ENCODE measurements around the gene GUCY2C.

The GUCY2C gene

DNA sequence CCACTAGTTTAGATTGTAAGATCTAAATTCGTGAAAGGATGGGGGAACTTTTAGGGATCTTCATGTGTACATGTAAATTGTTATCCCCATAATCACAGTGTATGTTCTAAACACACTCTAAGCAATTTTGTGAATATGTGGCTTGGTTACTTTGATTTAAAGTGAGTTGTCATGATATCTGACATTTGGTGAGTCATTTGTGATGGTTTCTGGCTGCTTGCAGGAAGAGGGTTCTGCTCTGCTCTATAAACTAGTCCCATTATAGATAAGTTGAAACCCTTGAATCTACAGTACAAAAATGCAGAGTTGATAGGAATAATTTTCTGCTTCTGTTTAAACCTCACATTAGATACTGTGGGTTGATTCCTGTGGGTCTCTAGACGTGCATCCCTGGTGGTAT, 14.8 kb downstream of the GUCY2C start:
- DNase-seq (ENCODE audit: low read depth), result no peak

DNA sequence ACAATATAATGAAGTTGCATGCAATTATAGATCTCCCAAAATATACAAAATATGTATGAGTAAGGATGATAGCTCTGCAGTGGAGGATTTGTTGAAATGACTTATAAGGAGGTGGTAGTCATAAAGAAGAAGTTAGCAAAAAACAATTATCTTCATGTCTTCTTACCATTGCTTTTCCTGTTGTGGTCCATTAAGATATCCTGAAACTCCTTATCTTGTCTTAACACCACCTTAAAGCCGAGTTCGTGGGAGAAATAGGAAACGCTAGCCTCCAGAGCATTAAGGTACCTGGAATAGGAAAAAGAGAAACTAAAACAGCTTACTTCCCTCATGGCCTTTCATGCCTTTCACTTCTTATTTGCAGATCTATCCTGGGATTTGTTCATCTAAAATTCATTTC, 15.2 kb downstream of the GUCY2C start:
- no peak for DNase-seq (ENCODE audit: low read depth)

DNA sequence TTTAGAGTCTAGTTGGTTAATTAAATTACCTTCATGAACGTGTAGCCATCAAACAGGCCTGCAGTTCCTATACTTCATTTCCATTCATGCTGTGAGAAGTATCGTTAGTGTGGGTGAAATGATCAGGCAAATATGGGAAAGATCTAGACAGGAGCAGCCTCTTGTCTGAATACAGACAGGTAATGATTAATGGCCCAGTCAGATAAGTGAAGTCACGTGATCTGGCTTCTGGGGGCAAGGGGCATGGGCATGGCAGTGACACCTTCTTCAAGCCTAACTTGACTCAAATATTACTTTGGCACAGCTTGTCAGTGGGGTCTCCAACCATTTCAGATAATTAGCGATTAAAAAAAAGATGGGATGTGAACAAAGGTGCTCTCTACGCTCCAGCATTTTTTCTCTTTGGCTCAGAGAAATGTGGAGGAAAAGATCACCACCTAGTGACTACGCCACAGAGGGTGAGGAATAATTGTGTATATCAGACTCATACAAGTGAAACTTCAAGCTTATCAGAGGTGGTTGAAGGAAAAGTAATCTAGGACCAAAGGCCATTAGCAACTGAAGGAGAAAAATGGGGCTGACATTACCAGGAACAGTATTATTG, 17.8 kb downstream of the GUCY2C start:
- DNase-seq (ENCODE audit: low read depth), result no peak

DNA sequence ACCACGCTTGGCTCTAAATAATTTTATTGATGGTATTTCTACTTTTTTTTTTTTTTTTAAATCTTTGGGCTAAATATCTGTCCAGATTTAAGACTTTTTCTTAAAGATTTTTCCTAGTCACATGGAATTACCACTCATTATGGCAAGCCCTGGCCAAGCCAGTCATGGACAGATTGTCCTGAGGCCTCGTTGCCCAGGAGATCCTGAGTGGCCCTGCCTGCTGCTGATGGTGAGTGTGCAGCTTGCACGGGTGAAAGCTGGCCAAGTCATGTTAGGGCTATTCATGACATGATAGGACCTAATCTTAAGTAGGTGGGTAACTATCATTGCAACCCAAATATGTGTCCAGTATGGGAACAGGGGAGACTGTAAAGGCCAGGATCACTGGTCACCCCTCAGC, 27.8 kb downstream of the GUCY2C start:
- DNase-seq (ENCODE audit: low read depth), result no peak

DNA sequence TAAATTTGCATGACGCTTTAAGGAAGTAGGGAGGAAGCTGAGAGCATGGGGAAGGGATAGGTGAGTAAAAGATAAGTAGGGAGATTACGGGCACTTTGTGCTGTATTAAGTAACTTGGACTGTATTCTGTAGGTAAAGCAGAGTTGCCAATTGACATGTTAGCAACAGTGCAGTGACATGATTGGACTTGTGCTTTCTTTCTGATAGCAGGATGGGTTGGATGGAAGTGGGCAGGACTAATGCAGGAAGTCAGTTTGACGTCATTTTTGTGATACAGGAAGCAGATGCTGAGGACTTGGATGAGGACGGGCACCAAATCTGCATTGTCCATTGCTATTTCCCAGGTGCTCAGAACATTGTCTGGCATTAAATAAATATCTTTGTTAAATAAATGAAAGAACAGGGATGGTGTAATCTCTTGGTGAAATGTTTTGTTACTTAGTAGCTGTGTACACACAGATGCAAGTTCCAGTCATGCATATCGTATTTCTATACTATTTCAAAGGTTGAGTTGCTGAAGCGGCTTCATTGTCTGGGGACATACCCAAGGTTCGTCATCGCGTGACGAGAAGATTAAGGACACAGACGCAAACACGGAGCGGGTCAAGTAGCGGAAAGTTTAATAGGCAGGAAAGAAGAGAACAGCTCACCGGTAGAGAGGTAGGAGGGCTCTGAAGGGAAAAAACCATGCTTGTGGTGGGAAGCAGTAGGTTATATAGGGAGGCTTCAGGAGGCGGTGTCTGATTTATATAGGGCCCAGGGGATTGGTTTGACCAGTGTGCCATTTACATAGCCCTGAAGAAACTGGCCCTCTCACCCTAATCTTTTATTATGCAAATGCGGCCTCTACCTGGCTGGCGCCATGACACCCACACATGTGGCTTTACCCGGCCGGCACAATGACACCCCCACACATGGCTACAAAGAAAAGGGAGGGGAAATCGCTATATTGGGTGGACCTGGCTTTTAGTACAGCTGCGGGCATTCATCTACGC, 30.7 kb downstream of the GUCY2C start:
- no peak for DNase-seq (ENCODE audit: low read depth)

DNA sequence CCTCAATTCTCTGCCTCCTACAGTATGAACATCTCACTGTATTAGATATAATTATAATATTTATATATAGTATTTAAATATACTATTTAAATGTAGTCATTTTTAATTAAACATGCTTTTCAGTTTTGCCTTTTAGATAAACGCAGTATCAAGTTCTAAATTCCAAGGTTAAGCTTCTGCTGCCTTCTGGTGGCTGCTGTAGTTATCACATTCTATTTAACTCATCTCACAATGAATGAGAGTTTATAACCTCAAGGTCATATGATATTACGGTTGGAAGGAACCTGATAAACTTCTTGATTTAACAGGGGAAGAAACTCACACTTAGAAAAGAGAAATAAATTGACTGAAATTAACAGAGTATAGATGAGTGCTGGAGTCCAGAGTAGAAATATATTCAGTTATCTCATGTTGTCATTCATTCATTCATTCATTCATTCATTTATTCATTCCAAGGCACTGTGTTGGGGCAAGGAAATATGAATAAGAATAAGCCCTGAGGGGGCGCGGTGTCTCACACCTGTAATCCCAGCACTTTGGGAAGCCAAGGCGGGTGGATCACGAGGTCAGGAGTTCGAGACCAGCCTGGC, 31.9 kb downstream of the GUCY2C start:
- DNase-seq (ENCODE audit: low read depth), result no peak

DNA sequence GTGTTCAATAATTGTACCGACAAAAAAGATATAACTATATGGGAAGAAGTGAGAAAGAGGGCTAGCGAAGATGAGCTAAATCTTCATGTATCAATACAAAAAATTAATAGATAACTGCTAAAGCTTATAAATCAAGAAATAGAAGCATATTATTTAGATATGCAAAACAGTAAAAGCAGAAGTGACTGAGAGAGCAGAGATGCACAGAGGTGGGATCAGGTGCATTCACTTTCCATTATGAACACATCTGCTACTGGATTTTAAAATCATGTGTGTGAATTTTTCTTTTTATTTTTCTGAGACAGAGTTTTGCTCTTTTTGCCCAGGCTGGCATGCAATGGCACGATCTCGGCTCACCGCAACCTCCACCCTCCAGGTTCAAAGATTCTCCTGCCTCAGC, 33.4 kb downstream of the GUCY2C start:
- DNase-seq (ENCODE audit: low read depth), result no peak

DNA sequence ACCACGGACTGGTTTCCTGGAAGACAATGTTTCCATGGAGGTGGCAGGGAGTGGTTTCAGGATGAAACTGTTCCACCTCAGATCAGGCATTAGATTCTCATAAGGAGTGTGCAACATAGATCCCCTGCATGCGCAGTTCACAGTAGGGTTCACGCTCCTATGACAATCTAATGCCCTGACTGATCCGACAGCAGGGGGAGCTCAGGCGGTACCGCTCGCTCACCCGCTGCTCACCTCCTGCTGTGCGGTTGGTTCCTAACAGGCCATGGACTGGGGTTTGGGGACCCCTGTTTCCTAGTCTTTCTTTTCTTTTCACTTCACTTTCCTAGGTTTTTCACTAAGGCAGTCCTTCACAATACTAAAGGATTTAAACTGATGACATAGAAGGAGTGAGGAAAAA, 39.6 kb downstream of the GUCY2C start:
- no peak for DNase-seq (ENCODE audit: low read depth)

DNA sequence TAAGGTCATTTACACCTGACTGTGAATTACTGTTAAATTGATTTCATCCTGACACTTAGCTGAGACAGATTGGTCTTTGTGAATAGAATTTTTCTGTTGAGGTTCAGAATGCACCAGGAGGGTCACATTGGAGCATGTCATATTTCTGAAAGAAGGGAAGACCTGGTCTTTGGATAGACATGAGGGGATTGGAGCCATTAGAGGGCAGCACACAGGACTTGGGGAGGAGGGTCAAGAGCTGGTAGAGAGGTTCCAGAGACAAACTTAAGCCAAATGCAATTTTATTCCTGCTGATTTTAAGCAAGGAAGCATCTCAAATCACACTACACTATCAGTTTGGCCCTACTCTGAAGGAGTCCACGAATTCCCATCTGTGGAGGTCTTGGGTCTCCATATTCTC, 41.1 kb downstream of the GUCY2C start:
- no peak for DNase-seq (ENCODE audit: low read depth)

DNA sequence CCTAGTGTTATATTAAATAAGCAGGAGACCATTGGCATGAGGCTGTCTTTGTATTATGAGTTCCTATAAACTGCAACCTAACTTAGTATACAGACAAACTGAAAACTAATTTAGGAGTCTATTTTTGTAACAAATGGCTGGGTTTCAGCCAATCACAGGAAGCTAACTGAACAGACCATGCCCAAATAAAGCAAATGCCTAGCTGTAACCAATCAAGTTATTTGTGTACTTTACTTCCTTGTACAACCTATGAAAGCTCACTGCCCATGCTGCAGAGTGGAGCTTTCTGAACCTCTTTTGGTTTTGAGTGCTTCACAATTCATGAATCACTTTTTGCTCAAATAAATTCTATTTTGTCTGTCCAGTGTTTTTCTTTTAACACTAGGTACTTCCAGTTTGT, 41.6 kb downstream of the GUCY2C start:
- no peak for DNase-seq (ENCODE audit: low read depth)

DNA sequence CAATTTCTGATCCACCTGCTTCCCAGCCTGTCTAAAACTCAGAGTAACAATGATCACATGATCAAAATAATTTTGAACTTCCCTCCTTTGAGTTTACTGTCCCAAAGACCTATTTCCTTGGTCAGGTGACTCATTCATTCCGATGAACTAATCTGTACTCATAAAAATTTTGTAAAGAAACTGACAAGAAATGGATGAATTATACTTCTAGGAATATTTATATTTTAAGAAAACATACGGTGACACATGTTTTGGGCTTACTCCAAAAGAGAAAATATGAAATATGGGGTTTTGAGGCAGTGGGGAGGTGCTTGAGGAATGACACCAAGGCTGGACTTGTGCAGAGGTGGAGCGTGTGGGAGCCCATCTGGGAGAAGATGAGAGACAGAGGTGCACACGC, 42.0 kb downstream of the GUCY2C start:
- DNase-seq (ENCODE audit: low read depth), result no peak

DNA sequence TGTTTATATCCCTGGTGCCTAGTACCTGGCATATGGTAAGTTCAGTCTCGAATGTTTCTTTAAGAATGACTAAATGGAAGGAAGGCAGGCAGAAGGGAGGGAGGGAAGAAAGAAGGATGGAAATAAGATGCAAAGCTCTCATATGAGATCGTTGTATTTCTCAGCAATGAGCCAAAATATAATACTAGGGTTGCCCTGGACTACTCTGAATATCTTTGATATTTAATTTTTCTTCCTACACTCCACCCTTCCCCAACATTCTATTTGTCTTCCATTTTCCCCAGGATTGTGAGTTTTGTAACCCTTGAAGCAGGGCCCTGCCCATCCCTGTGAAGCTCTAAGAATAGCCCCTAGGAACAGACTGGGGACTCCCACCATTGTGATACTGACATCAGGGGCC, 43.9 kb downstream of the GUCY2C start:
- no peak for DNase-seq (ENCODE audit: low read depth)

DNA sequence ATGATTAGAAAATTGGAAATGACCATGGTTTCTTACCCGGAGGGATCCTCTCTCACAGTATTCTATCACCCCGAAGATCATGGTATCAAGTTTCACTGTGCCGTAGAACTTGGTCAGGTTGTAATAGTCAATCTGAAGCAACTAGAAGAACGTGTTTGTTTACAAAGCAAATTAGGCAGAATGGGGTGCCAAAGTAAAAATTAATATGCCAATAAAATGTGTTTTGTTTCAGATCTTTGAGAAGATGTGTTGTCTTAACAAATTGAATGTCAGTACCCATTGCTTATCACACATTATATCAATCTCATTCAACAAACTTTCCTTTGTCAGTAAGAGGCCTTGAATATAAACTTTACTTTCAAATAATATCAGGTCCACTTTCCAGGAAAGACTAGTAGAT, 45.0 kb downstream of the GUCY2C start:
- DNase-seq (ENCODE audit: low read depth), result no peak

DNA sequence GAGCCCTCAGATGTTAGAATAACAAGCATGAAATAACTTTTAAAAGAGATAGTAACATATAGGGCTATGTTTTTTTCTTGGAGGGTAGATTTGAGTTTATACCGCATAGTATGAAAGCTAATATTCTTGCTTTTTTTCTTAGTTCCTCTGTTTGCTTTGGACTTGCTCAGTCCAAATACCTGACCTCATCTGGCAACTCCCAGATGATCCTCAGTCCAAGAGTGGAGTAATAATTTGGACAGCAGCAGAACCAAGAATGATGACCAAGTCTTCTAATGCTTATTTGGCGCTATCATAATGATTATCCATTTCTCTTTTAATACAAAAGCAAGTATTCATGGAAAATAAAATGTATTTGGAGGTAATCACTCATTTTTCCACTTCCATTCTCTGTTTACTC, 45.6 kb downstream of the GUCY2C start:
- DNase-seq (ENCODE audit: low read depth), result no peak

DNA sequence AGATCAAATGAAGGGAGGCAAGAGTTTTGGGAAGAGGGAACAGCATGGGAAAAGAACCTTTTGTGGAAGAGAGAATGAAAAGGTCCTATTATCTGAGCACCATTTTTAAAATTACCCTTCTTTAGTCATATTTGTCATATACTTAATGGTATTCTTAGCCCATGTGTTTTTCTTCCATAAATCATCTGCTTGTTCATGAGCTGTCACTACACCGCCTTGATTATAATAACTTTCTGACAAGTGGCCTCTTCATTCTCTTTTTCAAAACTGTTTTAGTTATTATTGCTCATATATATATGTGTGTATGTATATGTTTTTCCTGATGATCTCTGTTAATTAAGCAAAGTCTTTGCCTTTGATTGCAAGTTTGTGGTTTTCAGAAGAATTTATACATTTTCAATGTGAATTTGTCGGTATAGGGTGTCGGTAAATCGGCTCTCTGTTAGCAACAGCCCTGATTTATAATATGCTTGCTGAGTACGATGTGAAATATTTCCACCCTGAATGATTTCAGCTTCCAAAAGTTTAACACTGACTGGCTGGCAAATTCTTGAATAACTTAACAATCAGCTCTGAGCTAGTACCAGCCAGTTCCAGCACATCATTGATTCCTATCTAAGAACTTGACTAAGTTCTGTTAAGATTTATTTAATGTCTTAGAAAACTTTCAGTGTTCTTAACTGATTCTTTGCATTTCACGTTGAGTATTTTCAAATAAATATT, 49.2 kb downstream of the GUCY2C start:
- no peak for DNase-seq (ENCODE audit: low read depth)

DNA sequence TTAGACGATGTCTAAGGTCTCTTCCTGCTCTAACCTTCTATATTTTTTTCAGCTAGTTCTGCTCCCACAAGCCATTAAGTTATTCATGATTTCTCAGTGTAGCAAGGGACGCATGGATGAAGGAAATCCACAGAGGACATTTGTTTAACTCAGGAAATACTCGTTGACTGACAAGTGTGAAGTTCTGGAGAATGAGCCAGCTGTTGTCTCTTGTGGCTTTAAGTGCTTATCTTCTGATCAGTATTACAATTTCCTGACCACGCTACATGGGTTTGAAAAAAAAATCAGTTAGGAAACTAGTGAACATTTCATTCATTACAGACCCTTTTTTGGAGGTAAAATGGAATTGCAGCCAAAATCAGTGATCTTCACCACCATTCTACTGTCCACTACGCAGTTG, 53.1 kb downstream of the GUCY2C start:
- no peak for DNase-seq (ENCODE audit: low read depth)

DNA sequence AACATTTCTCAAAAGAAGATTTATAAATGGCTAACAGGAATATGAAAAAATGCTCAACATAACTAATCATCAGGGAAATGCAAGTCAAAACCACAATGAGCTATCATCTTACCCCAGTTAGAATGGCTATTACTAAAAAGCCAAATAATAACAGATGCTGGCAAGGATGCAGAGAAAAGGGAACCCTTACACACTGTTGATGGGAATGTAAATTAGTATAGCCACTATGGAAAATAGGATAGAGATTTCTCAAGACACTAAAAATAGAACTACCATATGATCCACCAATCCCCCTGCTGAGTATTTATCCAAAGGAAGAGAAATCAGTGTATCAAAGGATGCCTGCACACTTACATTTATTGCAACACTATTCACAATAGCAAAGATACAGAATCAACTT, 58.3 kb downstream of the GUCY2C start:
- DNase-seq (ENCODE audit: low read depth), result no peak

DNA sequence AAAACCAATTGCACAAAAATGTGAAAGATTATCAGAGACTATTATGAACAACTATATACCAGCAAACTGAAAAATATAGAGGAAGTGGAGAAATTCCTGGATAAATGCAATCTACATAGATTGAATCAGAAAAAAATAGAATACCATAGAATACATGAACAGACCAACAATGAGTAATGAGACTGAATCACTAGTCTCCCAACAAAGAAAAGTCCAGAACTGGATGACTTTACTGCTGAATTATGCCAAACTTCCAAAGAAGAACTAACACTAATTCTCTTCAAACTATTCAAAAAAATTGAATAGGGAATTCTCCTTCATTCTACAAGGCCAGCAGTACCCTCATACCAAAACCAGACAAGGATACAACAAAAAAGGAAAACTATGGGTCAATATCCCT, 60.6 kb downstream of the GUCY2C start:
- no peak for DNase-seq (ENCODE audit: low read depth)

DNA sequence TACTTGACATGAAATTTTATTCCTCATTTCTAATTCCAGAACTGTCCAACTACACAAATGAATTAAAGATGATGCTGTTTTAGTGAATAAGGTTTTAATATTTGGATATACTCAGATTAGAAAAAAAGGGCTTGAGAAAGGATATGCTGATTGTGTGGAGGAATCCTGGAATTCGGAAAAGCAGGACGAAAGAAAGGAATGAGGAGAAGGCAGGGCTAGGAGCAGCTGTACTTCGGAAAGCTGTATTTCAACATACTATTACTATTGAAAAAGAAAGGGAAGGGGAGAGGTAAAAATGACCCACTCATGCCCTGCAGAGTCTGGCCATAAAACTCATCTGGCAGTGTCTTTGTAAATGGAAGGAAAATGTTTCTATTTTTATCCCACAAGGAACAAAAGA, 65.6 kb downstream of the GUCY2C start:
- DNase-seq (ENCODE audit: low read depth), result no peak

DNA sequence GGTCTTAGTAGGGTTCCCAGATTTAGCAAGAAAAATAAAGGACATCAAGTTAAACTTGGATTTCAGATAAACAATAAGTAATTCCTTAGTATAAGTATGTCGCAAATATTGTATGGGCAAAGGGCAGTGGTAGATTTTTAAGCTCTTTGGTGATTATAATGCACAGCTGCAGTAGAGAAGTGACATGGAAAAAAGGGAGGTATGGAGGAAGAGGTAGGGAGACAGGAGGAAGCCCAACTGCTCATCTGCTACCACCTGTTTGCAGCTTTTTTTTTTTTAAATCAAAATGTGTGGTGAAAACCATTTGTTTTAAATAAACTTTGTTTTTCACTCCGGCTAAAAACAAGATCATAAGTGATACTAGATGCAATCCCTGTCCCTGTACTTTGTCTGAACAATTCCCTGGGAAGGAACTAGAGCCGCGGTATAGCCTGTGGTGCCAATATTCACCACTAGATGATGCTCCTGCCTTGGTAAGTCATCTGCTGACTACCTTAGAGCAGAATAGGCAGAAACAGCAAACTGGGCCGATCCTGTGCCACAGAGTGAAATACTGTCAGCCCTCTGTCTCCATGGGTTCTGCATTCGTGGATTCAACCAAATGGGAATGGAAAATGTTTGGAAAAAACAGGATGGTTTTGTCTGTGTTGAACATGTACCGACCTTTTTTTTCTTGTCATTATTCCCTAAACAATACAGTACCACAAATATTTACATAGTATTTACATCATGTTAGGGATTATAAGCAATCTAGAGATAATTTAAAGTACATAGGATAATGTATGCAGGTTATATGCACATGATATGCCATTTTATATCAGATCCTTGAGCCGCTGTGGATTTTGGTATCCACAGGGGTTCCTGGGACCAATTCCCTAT, 66.3 kb downstream of the GUCY2C start:
- DNase-seq (ENCODE audit: low read depth), result peak; percentile 30

DNA sequence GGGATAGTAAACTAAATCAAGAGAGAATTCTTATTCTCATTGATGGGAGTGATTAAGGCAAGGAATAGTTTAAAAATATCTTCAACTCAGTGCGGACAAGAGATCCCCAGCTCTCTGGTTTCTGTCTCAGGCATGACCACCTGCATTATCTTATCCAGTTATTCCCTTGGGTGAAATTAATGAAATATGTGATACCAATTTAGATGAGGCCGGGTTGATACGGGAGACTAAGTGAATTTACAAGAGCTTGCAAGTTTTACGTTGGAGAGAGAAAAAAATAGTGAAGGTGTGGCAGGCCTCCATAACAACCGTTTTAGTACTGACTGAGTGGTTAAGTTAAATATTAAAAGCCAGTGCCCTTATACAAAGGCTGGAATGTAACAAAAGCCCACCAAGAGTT, 67.6 kb downstream of the GUCY2C start:
- DNase-seq (ENCODE audit: low read depth), result no peak

DNA sequence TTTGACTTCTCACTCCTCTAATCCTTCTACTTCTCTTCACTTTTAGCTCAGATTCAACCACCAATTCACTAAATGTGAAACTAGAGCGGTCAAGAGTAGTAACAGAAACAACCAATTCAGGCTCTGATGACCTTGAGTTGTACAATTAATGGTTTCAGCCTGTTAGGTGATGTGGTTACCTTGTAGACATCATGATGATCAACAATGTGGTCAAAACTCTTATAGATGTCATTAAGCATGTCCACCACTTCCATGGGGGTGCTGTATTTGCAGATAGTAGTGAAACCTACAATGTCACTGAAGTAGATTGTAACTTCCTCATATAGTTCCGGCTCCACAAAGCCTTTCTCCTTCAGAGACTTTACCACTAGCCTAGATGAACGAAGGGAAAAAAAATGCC, 74.6 kb downstream of the GUCY2C start:
- no peak for DNase-seq (ENCODE audit: low read depth)

Data from non-pigmented ciliary epithelial cell (primary cell).